Adrenal gland (tissue), 5 donors: ENCODE results near the gene SORL1-AS1.

Experiments used
- CTCF ChIP-seq, 6 experiments: fragments of 450-650 bp in 4 of 6; fragments of 200-600 bp in 2 of 6; sonication (generic) in 1 of 6; IDR thresholded peaks; 1 replicate in 5 of 6; 2 replicates in 1 of 6; pipeline versions ENCODE4 v1.5.1 to v1.8.0; 2016 to 2021; ENCODE audit warnings: antibody characterized with exemption in 6 of 6, mild to moderate bottlenecking in 2 of 6, moderate library complexity in 1 of 6
- POLR2A ChIP-seq, 2 donors: fragments of 450-650 bp; IDR thresholded peaks; one replicate each; pipeline ENCODE4 v1.6.1; 2017; ENCODE audit warnings: antibody characterized with exemption in 2 of 2, mild to moderate bottlenecking in 2 of 2, moderate library complexity in 1 of 2
- donor health status: DM: no; HTN: no; CAD: no.

GRCh38 chr11:121500717-121501116, 48.0 kb upstream of the SORL1-AS1 start:
- no peak for TF ChIP-seq CTCF (IDR thresholded peaks at IDR 0.05)
- TF ChIP-seq POLR2A (IDR thresholded peaks at IDR 0.05) = no peak
